GM13976 (cell line): ENCODE measurements around the gene TM4SF1.

Source experiments
- DNase-seq: peaks from one replicate; pipeline ENCODE4 v3.0.0; 2012; ENCODE audit warnings: low spot score
- CTCF ChIP-seq: IDR thresholded peaks from 2 replicates; pipeline ENCODE4 v1.5.1; 2012; ENCODE audit warnings: borderline replicate concordance, mild to moderate bottlenecking; ENCODE audit not compliant: insufficient read depth; ENCODE audit errors: extremely low read depth, missing control alignments, control extremely low read depth
- in situ Hi-C: fragments of 300-500 bp; cut with MboI; formaldehyde crosslinking; loops from one replicate; pipeline ENCODE4 v1.12.0; 2022; ENCODE audit warnings: low sequenced_read_pairs, mixed read lengths, inconsistent platforms; ENCODE audit not compliant: unreplicated experiment

TM4SF1 gene

GRCh38 chr3:149319750-149320149 lies 57.7 kb downstream of the TM4SF1 start:
- TF ChIP-seq CTCF: no peak
- DNase-seq: no peak
- in situ Hi-C loops: no loop called here
